NT2/D1 (cell line): ENCODE measurements around the gene RBM15B.

ENCODE experiments used
- SUZ12 ChIP-seq: IDR thresholded peaks from 2 replicates; pipeline ENCODE4 v1.6.1; 2011; ENCODE audit not compliant: insufficient read length, insufficient read depth; ENCODE audit errors: extremely low read depth
- YY1 ChIP-seq: IDR thresholded peaks from 2 replicates; pipeline ENCODE4 v1.6.1; 2011; ENCODE audit not compliant: insufficient read length, insufficient read depth
- ZNF274 ChIP-seq: IDR thresholded peaks from 2 replicates; pipeline ENCODE4 v1.6.1; 2011; ENCODE audit warnings: mild to moderate bottlenecking, low read depth, low read length

- TF ChIP-seq ZNF274 (no peak), SUZ12 (no peak), YY1 (no peak)
Observed at GRCh38 chr3:51408813-51409212, 17.7 kb downstream of the RBM15B start.
